ENCODE results near the gene CHCHD6. TPM values are rescaled to one million over a fixed set of nuclear protein-coding genes. Genes with fewer than 3 reads are reported as not detected.

The CHCHD6 gene
- total and polyA plus RNA-seq, 2 donors (not counting 3 experiments of a cell fraction or from before 2014, with no cell fraction given), result 8.4 to 10.1 TPM

- ChIA-PET POLR2A (no interaction called here), CTCF (interaction anchor here (1.5 kb wide), 1 partner anchor 21 kb away, joined by 3 read pairs; no protein-coding TSS in a partner anchor)
- H3K9me3 ChIP-seq (replicated peaks; ENCODE audit: control insufficient read depth, insufficient read depth, low read length), result no peaks in the 10 kb centered on the region
- H3K9ac ChIP-seq (replicated peaks; ENCODE audit: extremely low read depth, insufficient read depth, low read length), result no peak overlapping the region
- no peaks in the 10 kb centered on the region for H3K4me1 ChIP-seq (ENCODE audit: control insufficient read depth, extremely low read depth, insufficient read depth, low read length)
- H3K4me3 ChIP-seq (replicated peaks in 1 of 3; ENCODE audit: insufficient read depth in 1 of 3, low read depth in 1 of 3, low read length in 3 of 3), result no peak overlapping the region
- intact Hi-C loops (cut with micrococcal nuclease) (no loop called here), dilution Hi-C loops (cut with MboI; ENCODE audit: extremely low pct_ligation_motif_present, low sequenced_read_pairs) (no loop called here)
- DNase-seq (ENCODE audit: low read depth, low spot score), result no peak
- H4K20me1 ChIP-seq (replicated peaks; ENCODE audit: control insufficient read depth, extremely low read depth, insufficient read depth, low read length), result no peaks in the 10 kb centered on the region
- H3K79me2 ChIP-seq (ENCODE audit: control insufficient read depth, insufficient read depth, low read length), result no peaks in the 10 kb centered on the region
- H3K27ac ChIP-seq (ENCODE audit: insufficient read depth, low read depth, low read length), result no peak overlapping the region
- H3K4me2 ChIP-seq (ENCODE audit: insufficient read depth, low read length), result no peak overlapping the region
- H2AFZ ChIP-seq (ENCODE audit: low read depth, low read length), result no peak overlapping the region
- TF ChIP-seq GATA2 (IDR thresholded peaks at IDR 0.05; ENCODE audit: insufficient read depth, insufficient read length, low read depth, low read length) (no peak), EZH2 (IDR thresholded peaks at IDR 0.05; ENCODE audit: borderline replicate concordance, low read depth, low read length, severe bottlenecking) (no peak), MAX (IDR thresholded peaks at IDR 0.05; ENCODE audit: insufficient read depth, insufficient read length) (no peak), POLR2A (IDR thresholded peaks at IDR 0.05; ENCODE audit: low read depth, low read length) (no peak), JUN (IDR thresholded peaks at IDR 0.05; ENCODE audit: borderline replicate concordance, insufficient read depth, insufficient read length, low read depth) (no peak), MYC (IDR thresholded peaks at IDR 0.05; ENCODE audit: low read depth, low read length) (no peak), FOS (IDR thresholded peaks at IDR 0.05; ENCODE audit: borderline replicate concordance, insufficient read depth, low read length) (no peak), POLR2AphosphoS5 (IDR thresholded peaks at IDR 0.05; ENCODE audit: insufficient read depth, low read depth, low read length) (no peak)
- TF ChIP-seq, protein P1, sequence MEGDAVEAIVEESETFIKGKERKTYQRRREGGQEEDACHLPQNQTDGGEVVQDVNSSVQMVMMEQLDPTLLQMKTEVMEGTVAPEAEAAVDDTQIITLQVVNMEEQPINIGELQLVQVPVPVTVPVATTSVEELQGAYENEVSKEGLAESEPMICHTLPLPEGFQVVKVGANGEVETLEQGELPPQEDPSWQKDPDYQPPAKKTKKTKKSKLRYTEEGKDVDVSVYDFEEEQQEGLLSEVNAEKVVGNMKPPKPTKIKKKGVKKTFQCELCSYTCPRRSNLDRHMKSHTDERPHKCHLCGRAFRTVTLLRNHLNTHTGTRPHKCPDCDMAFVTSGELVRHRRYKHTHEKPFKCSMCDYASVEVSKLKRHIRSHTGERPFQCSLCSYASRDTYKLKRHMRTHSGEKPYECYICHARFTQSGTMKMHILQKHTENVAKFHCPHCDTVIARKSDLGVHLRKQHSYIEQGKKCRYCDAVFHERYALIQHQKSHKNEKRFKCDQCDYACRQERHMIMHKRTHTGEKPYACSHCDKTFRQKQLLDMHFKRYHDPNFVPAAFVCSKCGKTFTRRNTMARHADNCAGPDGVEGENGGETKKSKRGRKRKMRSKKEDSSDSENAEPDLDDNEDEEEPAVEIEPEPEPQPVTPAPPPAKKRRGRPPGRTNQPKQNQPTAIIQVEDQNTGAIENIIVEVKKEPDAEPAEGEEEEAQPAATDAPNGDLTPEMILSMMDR (IDR thresholded peaks at IDR 0.05; ENCODE audit: extremely low read depth in 1 of 2, insufficient read depth in 1 of 2, low read depth in 1 of 2, low read length in 2 of 2), result no peak
- BruUV-seq (replicated peaks), result no TSS peak
- H3K36me3 ChIP-seq (ENCODE audit: control insufficient read depth in 2 of 2, extremely low read depth in 1 of 2, insufficient read depth in 2 of 2, low read length in 2 of 2), result no peaks in the 10 kb centered on the region
- H3K27me3 ChIP-seq (ENCODE audit: control insufficient read depth in 2 of 2, insufficient read depth in 2 of 2, low read length in 2 of 2), result no peaks in the 10 kb centered on the region
- FAIRE-seq, result no peak
- H3K9me1 ChIP-seq (replicated peaks; ENCODE audit: control insufficient read depth, extremely low read depth, insufficient read depth, low read length), result no peaks in the 10 kb centered on the region
Observed at GRCh38 chr3:126816298-126816697, 112.3 kb downstream of the CHCHD6 start.

Data from endothelial cell of umbilical vein (primary cell).